M059J (cell line): ENCODE measurements around the gene NHERF1. TPM values are rescaled to one million over a fixed set of nuclear protein-coding genes. Genes with fewer than 3 reads are reported as not detected.

Experiments used
- DNase-seq: peaks from one replicate; pipeline ENCODE4 v3.0.0-alpha.2; 2012; ENCODE audit warnings: low read depth
- total RNA-seq: library from RNA; depleted of rRNA; stranded (reverse); fragments of >200 nt; shearing (Covaris generic); gene quantifications from 2 replicates; pipeline ENCODE4 v1.2.3, GENCODE V29; 2014

Gene NHERF1
- total RNA-seq, 1 experiment from 2014 or later: 80.7 TPM

GRCh38 chr17:74749279-74750038, 1.0 kb downstream of the NHERF1 start:
- peak; percentile 68 for DNase-seq

DNA sequence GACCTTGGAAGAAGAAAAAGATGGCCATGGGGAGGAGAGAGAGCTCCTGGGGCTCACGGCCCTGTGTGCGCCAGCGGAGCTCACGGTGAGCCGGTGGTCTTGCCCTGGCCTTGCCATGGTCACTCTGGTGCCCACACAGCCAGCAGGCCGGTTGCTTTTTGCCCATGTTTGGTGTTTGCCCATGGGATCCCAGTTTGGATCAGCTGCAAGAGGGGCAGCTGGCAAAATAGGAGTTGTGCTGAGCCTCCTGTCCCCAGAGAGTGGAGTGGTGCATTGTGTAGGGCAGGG, 1.6 kb downstream of the NHERF1 start:
- DNase-seq: no peak

DNA sequence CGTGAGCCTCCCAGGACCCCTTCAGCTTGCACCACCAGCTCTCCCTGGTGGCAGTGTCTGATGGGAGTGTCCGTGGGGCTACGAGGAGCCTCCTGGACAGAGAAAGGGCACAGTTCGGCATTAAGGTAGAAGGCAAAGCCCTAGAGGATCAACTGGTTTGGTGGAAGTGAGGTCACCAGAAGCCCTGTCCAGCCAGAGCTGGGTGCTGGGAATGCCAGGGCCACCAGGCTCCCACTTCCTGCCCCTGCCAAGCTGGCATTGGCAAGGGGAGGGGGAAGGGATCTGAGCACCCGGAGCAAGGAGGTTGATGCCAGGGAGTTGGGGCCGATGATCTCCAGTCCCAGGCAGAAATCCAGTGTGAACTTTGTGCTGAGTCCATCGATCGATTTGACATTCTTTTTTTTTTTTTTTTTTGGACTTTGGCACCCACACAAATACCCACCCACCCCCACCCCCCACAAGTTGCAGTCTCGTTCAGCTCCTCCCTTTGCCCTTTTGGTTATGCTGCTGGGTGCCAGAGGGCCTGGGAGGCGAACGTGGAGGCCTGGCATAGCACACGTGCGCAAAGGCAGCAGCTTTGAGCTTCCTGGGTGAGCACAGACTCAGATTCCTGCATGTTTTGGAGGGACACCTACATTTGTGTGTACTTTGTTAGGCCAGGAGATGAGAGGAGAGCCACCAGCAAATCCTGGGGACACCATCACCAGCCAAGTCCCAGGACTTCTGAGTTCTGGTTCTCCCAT, 2.1 kb downstream of the NHERF1 start:
- peak; percentile 55 for DNase-seq

DNA sequence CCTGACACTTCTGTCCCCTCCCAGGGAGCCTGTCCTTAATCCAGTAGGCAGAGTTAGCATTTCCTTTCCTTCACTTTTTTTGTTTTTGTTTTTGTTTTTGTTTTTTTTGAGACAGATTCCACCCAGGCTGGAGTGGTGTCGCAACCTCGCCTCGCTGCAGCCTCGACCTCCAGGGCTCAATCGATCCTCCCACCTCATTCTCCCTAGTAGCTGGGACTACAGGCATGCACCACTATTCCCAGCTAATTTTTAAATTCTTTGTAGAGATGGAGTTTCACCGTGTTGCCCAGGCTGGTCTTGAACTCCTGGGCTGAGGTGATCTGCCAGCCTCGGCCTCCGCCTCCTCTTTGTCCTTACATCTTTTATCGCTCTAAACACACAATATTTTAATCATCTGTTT, 4.0 kb downstream of the NHERF1 start:
- no peak for DNase-seq

DNA sequence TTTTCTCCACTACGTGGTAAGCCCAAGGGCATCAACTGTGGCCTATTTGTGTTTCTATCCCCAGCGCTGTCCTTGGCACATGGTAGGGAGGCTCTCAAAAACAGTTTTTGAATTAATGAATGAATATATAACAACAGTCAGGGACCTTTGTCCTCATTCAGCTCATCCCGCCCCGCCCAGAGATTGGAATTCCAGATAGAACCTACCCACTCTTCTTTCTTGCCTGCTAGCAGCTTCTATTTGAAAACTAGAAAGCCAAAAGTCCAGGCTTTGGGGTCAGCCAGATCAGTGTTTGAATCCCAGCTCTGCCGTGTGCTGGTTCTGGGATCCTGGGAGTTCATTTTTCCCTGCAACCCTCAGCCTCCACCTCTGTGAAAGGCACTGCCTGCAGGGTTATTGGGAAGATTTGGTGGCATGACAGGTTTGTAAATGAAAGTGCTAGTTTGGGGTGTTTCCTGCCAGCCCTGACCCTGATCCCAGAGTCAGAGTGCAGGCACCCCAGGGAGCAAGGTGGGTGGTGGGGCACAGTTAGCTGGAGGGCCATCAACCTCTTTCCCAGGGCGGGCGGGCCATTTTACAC, 4.5 kb downstream of the NHERF1 start:
- no peak for DNase-seq

- no peak for DNase-seq
These were observed 6.4 kb downstream of the NHERF1 start for GRCh38 chr17:74754832-74755231.

DNA sequence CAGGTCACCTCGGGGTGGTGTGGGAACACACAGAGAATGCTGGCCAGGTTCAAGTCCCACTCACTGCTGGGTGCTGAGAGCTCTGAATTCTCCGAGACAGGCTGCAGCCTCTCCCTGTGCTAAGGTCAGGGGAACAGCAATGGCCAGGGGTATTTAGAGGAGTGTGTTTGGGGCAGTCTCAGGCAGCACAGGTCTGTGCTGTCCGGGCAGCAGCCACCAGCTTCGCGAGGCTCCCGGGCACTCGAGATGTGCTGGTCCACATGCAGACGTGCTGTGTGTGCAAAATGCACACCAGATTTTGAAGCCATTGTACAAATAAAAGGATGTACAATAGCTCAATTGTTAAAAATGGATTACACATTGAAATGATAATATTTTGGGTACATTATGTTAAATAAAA, 7.1 kb downstream of the NHERF1 start:
- no peak for DNase-seq

GRCh38 chr17:74756891-74757290, 8.5 kb downstream of the NHERF1 start:
- no peak for DNase-seq

- peak; percentile 67 for DNase-seq
These were observed 9.1 kb downstream of the NHERF1 start for GRCh38 chr17:74757502-74757901.

DNA sequence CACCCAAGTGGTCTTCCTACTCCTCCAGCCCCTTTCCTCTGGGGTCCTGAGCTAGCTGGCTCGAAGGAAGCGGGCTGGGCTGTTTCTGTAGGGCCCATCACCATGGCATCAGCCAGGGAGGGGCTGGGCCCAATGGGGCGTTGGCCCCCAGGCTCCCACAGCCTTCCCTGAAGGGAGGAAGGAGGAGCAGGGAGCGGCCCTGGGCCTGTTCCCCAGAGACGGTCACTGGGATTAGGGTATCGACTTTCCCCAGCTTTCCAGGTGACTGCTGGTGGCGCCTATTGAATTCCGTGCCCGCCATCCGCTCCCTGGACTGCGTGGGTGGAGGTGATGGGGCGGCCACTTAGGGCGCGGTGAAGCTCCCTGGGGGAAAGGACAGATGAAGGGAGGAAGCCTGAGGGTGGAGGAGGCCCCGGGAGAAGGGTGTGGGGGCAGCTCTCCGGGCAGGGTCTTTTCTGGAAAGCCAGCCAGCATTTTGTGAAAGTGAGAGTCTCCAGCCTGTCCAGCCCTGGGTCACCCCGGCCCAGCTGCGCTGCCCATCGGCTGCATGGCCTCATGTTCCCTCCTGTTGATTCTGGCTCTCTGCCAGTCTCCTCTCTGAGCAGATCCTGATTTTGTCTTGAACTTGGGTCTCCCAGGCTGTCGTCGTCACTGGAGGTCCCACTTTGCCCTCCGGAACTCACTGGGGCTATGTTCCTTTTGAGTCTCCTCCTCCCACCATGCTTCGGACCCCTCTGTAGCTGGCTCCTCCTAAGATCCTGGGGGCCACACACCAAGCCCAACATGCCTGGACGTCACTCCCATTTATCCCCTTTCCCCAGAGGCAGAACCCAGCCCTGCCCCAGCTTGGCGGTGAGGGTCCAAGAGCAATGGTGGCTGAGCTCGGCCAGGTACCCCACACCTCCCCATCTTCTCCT, 9.8 kb downstream of the NHERF1 start:
- no peak for DNase-seq

GRCh38 chr17:74758848-74759168, 10.4 kb downstream of the NHERF1 start:
- peak; percentile 52 for DNase-seq

- DNase-seq: peak; percentile 56
These were observed 10.9 kb downstream of the NHERF1 start for GRCh38 chr17:74759243-74759801.

- no peak for DNase-seq
These were observed 11.5 kb downstream of the NHERF1 start for GRCh38 chr17:74759941-74760340.

GRCh38 chr17:74760404-74761105, 12.1 kb downstream of the NHERF1 start:
- DNase-seq: peak; percentile 57

GRCh38 chr17:74761419-74761818, 13.0 kb downstream of the NHERF1 start:
- DNase-seq: no peak

GRCh38 chr17:74761931-74762330, 13.5 kb downstream of the NHERF1 start:
- no peak for DNase-seq

- no peak for DNase-seq
These were observed 15.3 kb downstream of the NHERF1 start for GRCh38 chr17:74763565-74764387.

- DNase-seq: no peak
These were observed 16.4 kb downstream of the NHERF1 start for GRCh38 chr17:74764751-74765286.

DNA sequence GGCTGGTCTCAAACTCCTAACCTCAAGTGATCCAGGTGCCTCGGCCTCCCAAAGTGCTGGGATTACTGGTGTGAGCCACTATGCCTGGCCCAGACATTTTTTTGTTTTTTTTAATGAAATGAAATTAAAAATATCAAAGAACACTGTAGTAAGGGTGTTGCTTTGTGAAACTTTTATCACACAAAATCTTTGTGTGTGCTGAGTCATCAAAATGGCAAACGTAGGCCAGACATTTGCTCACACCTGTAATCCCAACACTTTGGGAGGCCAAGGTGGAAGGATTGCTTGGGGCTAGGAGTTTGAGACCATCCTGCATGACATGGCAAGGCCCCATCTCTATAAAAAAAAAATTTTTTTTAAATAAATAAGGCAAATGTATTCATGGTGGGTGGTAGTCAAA, 18.0 kb downstream of the NHERF1 start:
- DNase-seq: no peak

GRCh38 chr17:74767111-74767516, 18.7 kb downstream of the NHERF1 start:
- no peak for DNase-seq
